ENCODE results near the gene RP9.

RP9 gene

DNA sequence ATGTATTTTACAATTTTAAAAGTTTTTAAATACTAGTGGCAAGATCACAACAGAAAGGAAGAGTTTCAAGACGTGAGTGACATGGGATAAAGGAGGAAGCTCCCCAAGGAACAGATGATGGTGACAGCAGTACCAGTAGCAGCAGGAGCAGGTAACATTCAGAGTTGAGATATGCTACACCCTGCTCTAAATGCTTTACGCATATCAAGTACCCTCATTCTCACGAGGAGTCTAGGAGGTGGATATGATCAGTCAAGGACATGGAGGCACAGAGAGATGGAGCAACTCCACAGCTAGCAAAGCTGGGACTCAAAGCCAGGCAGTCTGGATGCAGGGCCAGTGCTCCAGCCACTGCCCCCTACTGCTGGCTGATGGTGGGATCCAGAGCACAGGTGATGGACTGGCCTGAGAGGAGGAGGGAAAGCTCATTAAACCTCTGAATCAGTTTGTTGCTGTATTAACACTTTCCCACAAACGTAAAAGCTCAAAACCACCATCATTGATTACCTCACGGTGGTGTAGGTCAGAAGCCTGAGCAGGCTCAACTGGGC, 17.5 kb downstream of the RP9 start:
- no peak for ATAC-seq (replicated peaks)
- Mint-ChIP-seq H3K4me1 (ENCODE audit: low read depth in 2 of 2) (no peaks in the 10 kb centered on the region), H3K27me3 (no peaks in the 10 kb centered on the region), H3K27ac (no peak overlapping the region), H3K4me3 (no peak overlapping the region), H3K36me3 (ENCODE audit: insufficient read depth) (peaks cover 31% of the 10 kb centered on the region), H3K9me3 (no peaks in the 10 kb centered on the region)
- DNase-seq, result no peak

DNA sequence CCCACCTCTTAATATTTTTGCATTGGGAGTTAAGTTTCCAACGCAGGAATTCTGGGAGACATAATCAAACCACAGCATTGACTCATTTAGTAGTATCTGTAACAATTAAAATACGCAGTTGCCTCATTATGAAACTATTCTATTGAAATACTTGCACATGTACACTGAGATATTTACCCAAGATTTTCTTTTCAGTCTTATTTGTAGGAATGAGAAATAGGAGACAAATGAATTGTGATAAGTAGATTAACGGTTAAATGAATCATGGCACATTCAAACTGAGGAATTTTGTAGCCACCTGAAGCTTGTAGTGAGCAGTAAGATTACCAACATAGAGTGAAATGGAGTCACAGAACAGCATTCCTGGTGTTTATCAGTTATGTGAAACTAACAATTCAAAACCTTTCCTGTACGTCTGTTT, 18.1 kb downstream of the RP9 start:
- Mint-ChIP-seq H3K36me3 (ENCODE audit: insufficient read depth) (peaks cover 25% of the 10 kb centered on the region), H3K9me3 (no peaks in the 10 kb centered on the region), H3K4me1 (ENCODE audit: low read depth in 2 of 2) (no peaks in the 10 kb centered on the region), H3K4me3 (no peak overlapping the region), H3K27ac (no peak overlapping the region), H3K27me3 (no peaks in the 10 kb centered on the region)
- ATAC-seq (replicated peaks) (no peak), DNase-seq (no peak)

DNA sequence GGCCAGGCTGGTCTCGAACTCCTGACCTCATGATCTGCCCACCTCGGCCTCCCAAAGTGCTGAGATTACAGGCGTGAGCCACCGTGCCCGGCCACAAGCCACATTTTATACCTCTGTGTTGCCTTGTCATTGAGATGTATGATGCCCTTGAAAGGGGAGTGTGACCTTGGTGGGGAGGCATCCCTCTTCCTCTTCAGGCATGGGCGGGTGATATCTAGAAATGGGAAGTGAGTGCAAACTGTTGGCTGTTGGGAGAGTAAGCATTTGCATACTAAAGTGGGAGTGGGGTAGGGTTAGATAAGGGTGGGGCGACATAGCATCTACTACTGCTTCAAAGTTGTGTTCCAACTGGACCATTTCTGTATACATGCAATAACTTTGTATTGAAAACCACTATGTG, 20.1 kb downstream of the RP9 start:
- no peak overlapping the region for H3K4me3 Mint-ChIP-seq
- ATAC-seq (replicated peaks), result no peak

DNA sequence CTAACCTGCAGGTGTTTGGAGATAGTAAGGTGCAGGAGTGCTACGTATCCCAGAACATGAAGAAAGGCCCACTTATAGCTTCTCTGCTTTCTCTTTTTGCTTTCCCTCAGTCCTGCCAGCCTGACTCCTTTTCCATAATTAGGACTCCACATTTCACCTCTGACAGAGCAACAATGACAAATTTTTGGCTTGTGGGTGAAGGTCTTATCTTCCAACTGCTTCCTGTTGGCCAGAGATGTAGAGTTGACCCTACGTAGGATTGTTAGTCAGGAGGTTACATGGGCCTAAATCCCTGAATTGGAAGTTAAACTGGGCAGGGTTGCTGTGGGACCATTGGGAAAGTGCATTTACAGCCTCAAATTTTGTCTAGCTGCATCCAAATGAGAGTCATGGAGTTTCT, 21.3 kb downstream of the RP9 start:
- DNase-seq, result no peak
- H3K27ac Mint-ChIP-seq, result no peak overlapping the region
- no peaks in the 10 kb centered on the region for H3K27me3 Mint-ChIP-seq
- no peak overlapping the region for H3K4me3 Mint-ChIP-seq
- H3K36me3 Mint-ChIP-seq (ENCODE audit: insufficient read depth), result no peaks in the 10 kb centered on the region
- no peaks in the 10 kb centered on the region for H3K9me3 Mint-ChIP-seq
- H3K4me1 Mint-ChIP-seq (ENCODE audit: low read depth in 2 of 2), result no peaks in the 10 kb centered on the region
- no peak for ATAC-seq (replicated peaks)

More for the DNA sequence above, 20.1 kb downstream of the RP9 start:
- DNase-seq, result no peak
- no peaks in the 10 kb centered on the region for H3K4me1 Mint-ChIP-seq (ENCODE audit: low read depth in 2 of 2)
- H3K9me3 Mint-ChIP-seq, result no peaks in the 10 kb centered on the region
- H3K27ac Mint-ChIP-seq, result no peak overlapping the region
- H3K36me3 Mint-ChIP-seq (ENCODE audit: insufficient read depth), result peaks cover 10% of the 10 kb centered on the region
- H3K27me3 Mint-ChIP-seq, result no peaks in the 10 kb centered on the region

DNA sequence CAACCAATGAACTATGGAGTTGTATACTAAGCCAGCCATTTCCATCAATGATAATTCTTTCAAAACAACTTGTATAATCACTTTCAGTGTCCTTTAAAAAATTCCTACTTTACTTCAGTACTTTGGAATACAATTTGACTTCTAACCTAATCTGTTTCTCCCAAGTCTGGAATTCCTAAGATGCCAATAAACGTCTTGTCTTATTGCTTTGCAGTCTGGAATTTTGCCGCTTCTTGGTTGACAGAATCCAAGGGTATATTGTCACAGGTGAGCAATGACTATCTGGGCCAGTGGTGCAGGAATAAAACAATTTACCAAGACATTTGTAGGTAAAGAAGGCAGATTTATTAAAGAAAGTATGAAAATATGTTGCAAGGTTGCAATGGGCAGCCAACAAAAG, 21.8 kb downstream of the RP9 start:
- Mint-ChIP-seq H3K4me3 (no peak overlapping the region), H3K27me3 (no peaks in the 10 kb centered on the region), H3K9me3 (no peaks in the 10 kb centered on the region), H3K36me3 (ENCODE audit: insufficient read depth) (no peaks in the 10 kb centered on the region), H3K27ac (no peak overlapping the region), H3K4me1 (ENCODE audit: low read depth in 2 of 2) (no peaks in the 10 kb centered on the region)
- DNase-seq, result no peak
- ATAC-seq (replicated peaks), result no peak

DNA sequence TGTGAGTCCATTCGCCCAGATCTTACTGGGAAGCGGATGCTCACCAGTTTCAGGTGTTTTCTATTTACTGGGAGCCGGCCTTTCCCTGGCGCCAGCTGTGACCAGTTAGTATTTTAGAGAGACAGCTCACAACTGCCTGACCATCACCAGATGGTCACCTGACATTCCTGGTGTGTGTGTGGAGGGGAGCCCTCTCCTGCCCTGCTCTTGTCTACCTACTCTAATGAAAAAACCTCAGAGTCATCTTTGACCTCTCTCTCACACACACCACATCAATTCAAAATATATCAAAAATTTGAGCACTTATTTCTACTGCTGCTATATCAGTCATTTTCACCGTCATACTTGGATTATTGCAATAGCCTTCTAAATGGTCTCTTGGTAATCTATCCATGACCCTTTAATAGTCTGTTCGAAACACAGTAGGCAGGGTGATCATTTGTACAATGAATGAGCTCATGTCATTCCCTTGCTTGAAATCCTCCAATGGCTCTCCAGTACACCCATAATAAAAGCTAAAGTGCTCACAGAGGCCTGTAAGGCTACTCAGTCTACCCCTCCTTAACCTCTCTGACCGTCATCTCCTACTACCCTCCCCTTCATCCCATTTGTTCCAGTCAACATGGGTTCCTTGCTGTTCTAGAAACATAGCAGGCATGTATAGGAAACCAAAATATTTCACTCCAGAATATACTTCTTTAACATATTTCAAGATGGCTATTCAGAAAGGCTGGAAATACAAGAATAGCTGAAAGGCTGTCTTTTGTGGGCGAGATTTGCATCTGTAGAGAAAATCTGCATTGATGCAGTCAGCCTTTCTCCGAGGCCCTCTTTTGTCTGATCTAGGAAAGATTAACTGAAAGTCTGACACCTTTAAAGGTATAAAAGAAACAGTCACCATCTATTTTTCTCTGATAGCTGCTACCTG, 29.2 kb downstream of the RP9 start:
- Mint-ChIP-seq H3K4me3 (no peak overlapping the region), H3K27me3 (peaks cover 0 to 16% of the 10 kb centered on the region in 2 donors), H3K36me3 (ENCODE audit: insufficient read depth) (peaks cover 2% of the 10 kb centered on the region), H3K27ac (no peak overlapping the region), H3K4me1 (ENCODE audit: low read depth in 2 of 2) (peaks cover 12 to 15% of the 10 kb centered on the region in 2 donors), H3K9me3 (no peaks in the 10 kb centered on the region)
- no peak for ATAC-seq (replicated peaks)
- DNase-seq, result no peak

DNA sequence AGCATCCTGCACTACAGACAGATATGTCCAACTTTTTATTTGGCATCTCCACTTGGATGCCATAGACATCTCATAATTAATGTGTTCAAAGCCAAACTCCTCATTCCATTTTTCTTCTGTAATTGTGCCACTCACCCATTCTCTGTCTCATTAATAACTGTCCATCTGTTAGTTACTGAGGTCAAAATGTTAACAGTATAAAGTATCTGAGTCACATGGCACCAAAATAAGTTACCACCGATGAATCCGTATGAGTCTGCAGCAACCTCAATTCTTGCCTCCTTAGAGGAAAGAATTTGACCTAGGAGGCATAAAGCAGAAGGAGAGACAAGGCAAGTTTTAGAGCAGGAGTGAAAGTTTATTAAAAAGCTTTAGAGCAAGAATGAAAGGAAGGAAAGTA, 30.1 kb downstream of the RP9 start:
- Mint-ChIP-seq H3K27ac (no peak overlapping the region), H3K36me3 (ENCODE audit: insufficient read depth) (peaks cover 2% of the 10 kb centered on the region), H3K9me3 (no peaks in the 10 kb centered on the region), H3K4me1 (ENCODE audit: low read depth in 2 of 2) (peaks cover 12 to 15% of the 10 kb centered on the region in 2 donors), H3K4me3 (no peak overlapping the region), H3K27me3 (peaks cover 0 to 16% of the 10 kb centered on the region in 2 donors)
- ATAC-seq (replicated peaks) (no peak), DNase-seq (no peak)

DNA sequence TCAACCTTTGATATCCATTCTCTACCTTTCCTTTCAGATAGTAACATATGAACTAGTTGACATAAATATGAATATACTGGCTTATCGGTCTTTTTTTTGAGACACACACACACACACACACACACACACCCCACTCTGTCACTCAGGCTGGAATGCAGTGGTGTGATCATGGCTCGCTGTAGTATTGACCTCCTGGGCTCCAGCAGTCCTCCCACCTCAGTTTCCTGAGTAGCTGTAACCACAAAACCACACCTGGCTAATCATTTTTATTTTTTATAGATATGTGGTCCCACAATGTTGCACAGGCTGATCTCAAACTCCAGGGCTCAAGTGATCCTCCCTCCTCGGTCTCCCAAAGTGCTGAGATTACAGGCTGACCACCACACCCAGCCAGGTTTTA, 32.5 kb downstream of the RP9 start:
- H3K27me3 Mint-ChIP-seq, result peaks cover 18 to 37% of the 10 kb centered on the region in 2 donors
- ATAC-seq (replicated peaks) (peak; percentile 31), DNase-seq (no peak)
- peaks cover 12 to 15% of the 10 kb centered on the region in 2 donors for H3K4me1 Mint-ChIP-seq (ENCODE audit: low read depth in 2 of 2)
- H3K9me3 Mint-ChIP-seq, result no peaks in the 10 kb centered on the region
- H3K36me3 Mint-ChIP-seq (ENCODE audit: insufficient read depth), result peaks cover 2% of the 10 kb centered on the region
- no peak overlapping the region for H3K27ac Mint-ChIP-seq
- H3K4me3 Mint-ChIP-seq, result peak overlapping the region in 1 of 2 donors; percentile 26

DNA sequence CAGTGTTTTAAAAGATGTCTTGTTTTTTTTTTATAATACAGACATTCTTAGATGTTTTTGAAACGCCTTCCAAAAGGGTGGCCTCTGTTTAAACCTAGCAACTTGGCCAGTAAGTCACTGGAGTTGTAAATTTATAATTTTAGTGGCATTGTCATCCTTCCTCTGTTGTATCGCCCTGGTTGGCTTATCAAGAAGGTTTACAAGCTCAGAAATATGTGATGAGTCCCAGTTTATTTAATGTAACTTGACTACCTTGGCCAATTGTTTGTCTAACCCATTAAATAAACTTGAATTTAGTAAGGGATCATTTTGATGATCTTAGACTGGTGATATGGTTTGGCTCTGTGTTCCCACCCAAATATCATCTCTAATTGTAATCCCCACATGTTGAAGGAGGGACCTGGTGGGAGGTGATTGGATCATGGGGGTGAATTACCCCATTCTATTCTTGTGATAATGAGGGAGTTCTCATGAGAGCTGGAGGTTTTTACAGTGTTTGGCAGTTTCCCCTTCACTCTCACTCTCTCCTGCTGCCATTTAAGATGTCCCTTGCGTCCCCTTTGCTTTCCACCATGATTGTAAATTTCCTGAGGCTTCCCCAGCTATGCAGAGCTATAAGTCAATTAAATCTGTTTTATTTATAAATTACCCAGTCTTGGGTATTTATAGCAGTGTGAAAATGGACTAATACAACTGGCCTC, 33.2 kb downstream of the RP9 start:
- Mint-ChIP-seq H3K27ac (no peak overlapping the region), H3K27me3 (peaks cover 18 to 43% of the 10 kb centered on the region in 2 donors), H3K4me1 (ENCODE audit: low read depth in 2 of 2) (peaks cover 12 to 15% of the 10 kb centered on the region in 2 donors), H3K9me3 (no peaks in the 10 kb centered on the region), H3K4me3 (no peak overlapping the region), H3K36me3 (ENCODE audit: insufficient read depth) (peaks cover 2% of the 10 kb centered on the region)
- DNase-seq (no peak), ATAC-seq (replicated peaks) (no peak)

DNA sequence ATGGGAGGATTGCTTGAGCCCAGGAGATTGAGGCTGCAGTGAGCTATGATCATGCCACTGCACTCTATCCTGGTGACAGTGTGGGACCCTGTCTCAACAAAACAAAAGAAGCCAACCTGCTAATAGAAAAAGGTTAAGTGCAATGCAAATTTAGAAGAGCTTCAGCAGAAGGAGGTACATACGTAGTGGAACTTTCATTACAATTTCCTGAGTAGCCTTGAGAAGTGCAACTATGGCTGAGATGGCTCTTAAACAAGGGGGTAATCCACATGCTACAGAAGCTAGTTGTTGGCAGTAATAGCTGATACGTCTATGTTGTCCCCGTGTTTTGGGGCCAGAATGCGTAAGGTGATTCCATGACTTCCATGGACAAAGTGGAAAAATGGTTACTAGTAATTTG, 36.0 kb downstream of the RP9 start:
- Mint-ChIP-seq H3K4me1 (ENCODE audit: low read depth in 2 of 2) (peaks cover 12 to 15% of the 10 kb centered on the region in 2 donors), H3K27me3 (peaks cover 18 to 45% of the 10 kb centered on the region in 2 donors), H3K36me3 (ENCODE audit: insufficient read depth) (peaks cover 2% of the 10 kb centered on the region), H3K27ac (no peak overlapping the region), H3K4me3 (no peak overlapping the region), H3K9me3 (peaks cover 0 to 2% of the 10 kb centered on the region in 2 donors)
- DNase-seq (no peak), ATAC-seq (replicated peaks) (no peak)

DNA sequence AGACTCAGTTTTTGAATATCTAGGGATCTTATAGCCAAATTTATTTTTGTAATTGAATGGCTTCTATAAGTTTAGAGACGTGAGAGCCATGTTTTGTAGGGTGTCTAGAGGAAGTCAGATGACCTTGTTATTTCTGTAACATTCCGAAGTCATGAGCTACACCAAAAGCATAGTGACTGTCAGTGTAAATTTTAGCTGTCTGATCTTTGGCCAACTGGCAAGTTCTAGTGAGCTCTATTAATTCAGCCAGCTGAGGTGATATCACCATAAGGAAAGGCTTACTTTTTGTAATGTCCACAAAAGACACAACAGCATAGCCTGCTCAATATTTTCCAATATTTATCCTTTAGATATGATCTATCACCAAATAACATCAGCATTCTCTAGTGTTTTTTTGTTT, 36.7 kb downstream of the RP9 start:
- ATAC-seq (replicated peaks) (no peak), DNase-seq (no peak)
- Mint-ChIP-seq H3K9me3 (peaks cover 0 to 2% of the 10 kb centered on the region in 2 donors), H3K4me1 (ENCODE audit: low read depth in 2 of 2) (peaks cover 8 to 11% of the 10 kb centered on the region in 2 donors), H3K27ac (no peak overlapping the region), H3K36me3 (ENCODE audit: insufficient read depth) (peaks cover 2% of the 10 kb centered on the region), H3K4me3 (no peak overlapping the region), H3K27me3 (peaks cover 18 to 45% of the 10 kb centered on the region in 2 donors)

DNA sequence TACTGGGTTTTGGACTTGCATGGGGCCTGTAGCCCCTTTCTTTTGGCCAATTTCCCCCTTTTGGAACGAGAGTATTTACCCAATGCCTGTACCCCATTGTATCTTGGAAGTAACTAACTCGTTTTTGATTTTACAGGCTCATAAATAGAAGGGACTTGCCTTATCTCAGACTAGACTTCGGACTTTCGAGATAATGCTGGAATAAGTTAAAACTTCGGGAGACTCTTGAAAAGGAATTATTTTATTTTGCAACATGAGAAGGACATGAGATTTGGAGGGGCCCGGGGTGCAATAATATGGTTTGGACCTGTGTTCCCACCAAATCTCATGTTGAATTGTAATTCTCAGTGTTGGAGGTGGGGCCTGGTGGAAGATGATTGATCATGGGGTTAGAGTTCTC, 38.4 kb downstream of the RP9 start:
- Mint-ChIP-seq H3K4me1 (ENCODE audit: low read depth in 2 of 2) (no peaks in the 10 kb centered on the region), H3K27me3 (peaks cover 28 to 45% of the 10 kb centered on the region in 2 donors), H3K9me3 (peaks cover 3 to 6% of the 10 kb centered on the region in 2 donors), H3K27ac (no peak overlapping the region), H3K4me3 (no peak overlapping the region), H3K36me3 (ENCODE audit: insufficient read depth) (no peaks in the 10 kb centered on the region)
- DNase-seq (no peak), ATAC-seq (replicated peaks) (no peak)

DNA sequence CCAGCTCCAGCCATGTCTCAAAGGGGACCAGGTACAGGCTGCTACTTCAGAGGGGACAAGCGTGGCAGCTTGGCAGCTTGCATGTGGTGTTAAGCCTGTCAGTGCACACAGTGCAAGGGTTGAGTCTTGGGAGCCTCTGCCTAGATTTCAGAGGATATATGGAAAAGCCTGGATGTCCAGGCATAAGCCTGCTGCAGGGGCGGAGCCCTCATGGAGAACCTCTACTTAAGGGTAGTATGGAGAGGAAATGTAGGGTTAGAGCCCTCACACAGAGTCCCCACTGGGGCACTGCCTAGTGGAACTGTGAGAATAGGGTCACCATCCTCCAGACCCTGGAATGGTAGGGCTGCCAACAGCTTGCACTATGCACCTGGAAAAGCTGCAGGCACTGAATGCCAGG, 38.9 kb downstream of the RP9 start:
- no peak overlapping the region for H3K4me3 Mint-ChIP-seq
- peaks cover 28 to 45% of the 10 kb centered on the region in 2 donors for H3K27me3 Mint-ChIP-seq
- H3K27ac Mint-ChIP-seq, result no peak overlapping the region
- DNase-seq (no peak), ATAC-seq (replicated peaks) (no peak)
- peaks cover 6% of the 10 kb centered on the region in 2 donors for H3K9me3 Mint-ChIP-seq
- H3K36me3 Mint-ChIP-seq (ENCODE audit: insufficient read depth), result no peaks in the 10 kb centered on the region
- no peaks in the 10 kb centered on the region for H3K4me1 Mint-ChIP-seq (ENCODE audit: low read depth in 2 of 2)

Data from effector memory CD8-positive, alpha-beta T cell (primary cell).